GM06990 (cell line): ENCODE measurements around the gene ZBTB45.

ENCODE experiments used
- DNase-seq: peaks from one replicate; pipeline ENCODE4 v3.0.0-alpha.2; 2011; ENCODE audit not compliant: insufficient read length; ENCODE audit errors: extremely low read depth
- H3K27me3 ChIP-seq: replicated peaks from 2 replicates; pipeline ENCODE4 v1.6.0; 2011; ENCODE audit warnings: low read length; ENCODE audit not compliant: control insufficient read depth, insufficient read depth
- H3K36me3 ChIP-seq: 2 replicates; pipeline ENCODE4 v1.5.1; 2011; ENCODE audit warnings: low read length; ENCODE audit not compliant: control insufficient read depth, insufficient read depth
- H3K4me3 ChIP-seq: replicated peaks from 2 replicates; pipeline ENCODE4 v1.5.1; 2011; ENCODE audit warnings: low read depth, mild to moderate bottlenecking, control low read depth, low read length
- CTCF ChIP-seq: IDR thresholded peaks from 2 replicates; pipeline ENCODE4 v1.5.1; 2011; ENCODE audit warnings: low read length, control low read depth, mild to moderate bottlenecking, inconsistent platforms; ENCODE audit not compliant: insufficient read depth, poor library complexity, severe bottlenecking

Gene ZBTB45

GRCh38 chr19:58500242-58500641 is 19.4 kb downstream of the ZBTB45 start:
- Histone ChIP-seq H3K36me3 (no peaks in the 10 kb centered on the region), H3K27me3 (no peaks in the 10 kb centered on the region), H3K4me3 (peak overlapping the region; percentile 66; the same call in 1 of the 2 replicates)
- no peak for DNase-seq
- TF ChIP-seq CTCF = no peak

DNA sequence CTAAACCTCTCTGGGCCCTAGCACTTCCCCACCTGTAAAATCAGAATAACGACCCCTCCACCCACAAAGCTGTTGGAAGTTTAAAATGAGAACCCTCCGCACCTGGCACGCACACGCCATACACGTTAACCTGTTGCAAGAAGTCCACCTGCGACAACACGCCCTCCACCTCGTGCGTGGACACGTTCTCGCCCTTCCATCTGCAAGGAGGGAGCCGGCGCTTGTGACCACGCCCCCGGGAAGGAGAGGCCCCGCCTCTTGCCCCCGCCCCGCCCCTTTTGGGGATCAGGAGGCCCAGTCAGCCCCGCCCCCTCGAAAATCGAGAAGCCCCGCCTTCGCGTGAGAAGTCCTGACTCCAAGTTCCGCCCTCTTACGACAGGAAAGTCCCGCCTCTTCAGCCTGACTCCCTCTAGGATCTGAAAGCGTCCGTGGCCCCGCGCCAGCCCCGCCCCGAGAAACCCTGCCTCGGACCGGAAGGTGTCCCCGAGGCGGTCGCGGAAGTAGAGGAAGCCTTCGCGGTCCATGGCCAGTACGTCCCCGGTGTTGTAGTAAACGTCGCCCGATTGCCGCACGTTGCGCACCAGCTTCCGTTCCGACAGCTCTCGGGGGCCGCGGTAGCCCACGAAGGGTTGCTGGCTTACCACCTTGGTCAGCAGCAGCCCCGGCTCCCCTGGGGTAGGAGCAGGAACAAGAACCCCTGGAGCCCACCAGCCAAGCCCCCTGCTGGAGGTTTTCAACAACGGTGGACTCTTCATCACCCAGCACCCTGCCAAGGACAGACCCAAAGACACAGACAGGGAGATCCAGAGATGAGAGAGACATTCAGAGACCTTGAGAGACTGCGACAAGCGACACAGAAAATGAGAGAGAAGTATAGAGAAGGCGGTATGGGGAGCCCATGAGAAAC is 20.3 kb downstream of the ZBTB45 start:
- peak; percentile 42 for TF ChIP-seq CTCF
- Histone ChIP-seq H3K4me3 (peak overlapping the region; percentile 66), H3K27me3 (no peaks in the 10 kb centered on the region), H3K36me3 (no peaks in the 10 kb centered on the region)
- peak; percentile 98 for DNase-seq

DNA sequence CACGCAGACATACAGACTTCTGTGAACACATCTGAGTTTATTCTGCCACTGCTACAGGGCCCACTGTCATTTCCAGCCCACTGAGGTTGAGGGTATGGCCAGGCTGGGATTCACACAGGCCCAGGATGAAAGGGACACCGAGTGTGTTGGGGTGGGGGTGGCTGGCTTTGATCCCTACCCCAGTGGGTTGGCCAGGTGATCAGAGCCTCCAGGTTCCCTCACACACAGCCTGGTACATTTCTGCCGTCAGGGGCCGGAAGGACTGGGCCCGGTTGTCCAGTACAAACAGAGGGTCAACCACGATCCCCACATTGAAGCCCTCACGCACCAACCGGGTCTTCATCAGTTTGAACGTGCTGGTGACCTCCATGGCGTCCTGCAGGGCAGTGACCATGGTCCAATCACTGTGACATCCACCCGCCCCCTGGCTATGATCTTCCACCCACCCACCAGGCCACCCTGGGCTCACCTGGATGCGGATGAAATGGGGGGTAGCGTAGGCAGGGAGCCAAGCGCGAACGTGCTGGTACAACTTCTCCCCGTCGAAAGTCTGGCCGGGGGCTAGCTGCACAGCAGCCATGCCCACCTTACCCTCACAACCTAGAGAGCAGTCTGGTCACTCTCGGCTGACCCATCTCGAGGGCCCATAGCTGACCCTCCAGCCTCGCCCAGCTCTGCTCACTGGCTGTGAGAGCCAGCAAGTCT is 21.1 kb downstream of the ZBTB45 start:
- Histone ChIP-seq H3K36me3 (no peaks in the 10 kb centered on the region), H3K27me3 (no peaks in the 10 kb centered on the region), H3K4me3 (peak overlapping the region; percentile 66)
- TF ChIP-seq CTCF = no peak
- DNase-seq = no peak

DNA sequence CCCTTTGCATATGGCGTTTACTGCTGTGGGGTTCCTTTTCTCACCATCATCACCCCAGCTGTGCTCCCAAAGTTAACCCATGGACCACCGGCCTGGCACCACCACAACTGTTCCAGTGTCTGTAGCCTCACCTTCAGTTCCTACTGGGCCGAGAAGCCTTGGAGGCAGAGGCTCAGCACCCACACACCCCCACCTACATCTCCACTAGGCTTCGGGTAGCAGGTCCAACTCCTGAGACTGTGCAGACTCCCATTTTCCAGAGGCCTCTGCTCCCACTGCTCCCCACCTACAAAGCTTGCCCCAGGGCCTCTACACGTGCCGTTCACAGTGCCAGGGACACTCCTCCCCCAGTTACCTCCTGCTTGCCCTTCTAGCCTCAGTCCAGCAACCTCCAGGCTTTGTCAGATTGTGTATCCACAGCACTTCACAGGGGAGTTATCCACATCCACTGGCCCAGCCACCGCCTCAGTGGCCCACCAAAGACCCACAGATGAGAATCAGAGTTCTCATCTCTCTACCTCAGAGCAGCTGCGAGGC is 21.9 kb downstream of the ZBTB45 start:
- Histone ChIP-seq H3K36me3 (no peaks in the 10 kb centered on the region), H3K27me3 (no peaks in the 10 kb centered on the region), H3K4me3 (no peak overlapping the region)
- no peak for DNase-seq
- TF ChIP-seq CTCF = no peak

DNA sequence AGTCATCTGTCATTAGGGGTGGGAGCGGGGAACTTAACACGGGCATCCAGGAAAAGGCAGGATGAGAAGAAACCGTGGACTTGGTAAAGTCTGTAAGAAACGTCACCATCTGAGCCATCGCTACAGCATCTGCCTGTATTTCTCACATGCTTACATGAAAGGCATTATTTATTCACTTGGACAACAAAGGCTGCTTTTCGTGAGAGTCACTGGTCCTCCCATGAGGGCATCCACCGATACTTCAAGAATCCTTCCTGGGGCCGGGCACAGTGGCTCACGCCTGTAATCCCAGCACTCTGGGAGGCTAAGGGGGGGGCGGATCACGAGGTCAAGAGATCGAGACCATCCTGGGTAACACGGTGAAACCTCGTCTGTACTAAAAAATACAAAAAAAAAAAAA is 27.3 kb downstream of the ZBTB45 start:
- Histone ChIP-seq H3K4me3 (no peak overlapping the region), H3K36me3 (no peaks in the 10 kb centered on the region), H3K27me3 (no peaks in the 10 kb centered on the region)
- DNase-seq = no peak
- no peak for TF ChIP-seq CTCF
